NCI-H187 (cell line): Measurements from ENCODE around the gene MCM8.

Experiments used
- DNase-seq, 2 experiments: peaks; one replicate each; lab custom pipeline; 2025; lab: John Stamatoyannopoulos, UW

MCM8 gene

GRCh38 chr20:5947276-5947675, 3.2 kb upstream of the MCM8 start:
- DNase-seq, result no peak

GRCh38 chr20:5949943-5950270, 545 bp upstream of the MCM8 start:
- no peak for DNase-seq

- no peak for DNase-seq
Observed at GRCh38 chr20:5967469-5967868, 17.0 kb downstream of the MCM8 start.

GRCh38 chr20:5968462-5968861, 18.0 kb downstream of the MCM8 start:
- no peak for DNase-seq

- DNase-seq, result no peak
Observed at GRCh38 chr20:5969348-5969935, 19.0 kb downstream of the MCM8 start.

- DNase-seq, result no peak
Observed at GRCh38 chr20:5969940-5970339, 19.5 kb downstream of the MCM8 start.

- no peak for DNase-seq
Observed at GRCh38 chr20:5970381-5970780, 19.9 kb downstream of the MCM8 start.

- DNase-seq, result no peak
Observed at GRCh38 chr20:5971203-5971602, 20.8 kb downstream of the MCM8 start.

GRCh38 chr20:5973172-5973571, 22.7 kb downstream of the MCM8 start:
- DNase-seq, result no peak

- no peak for DNase-seq
Observed at GRCh38 chr20:5973971-5974370, 23.5 kb downstream of the MCM8 start.

GRCh38 chr20:5974531-5974930, 24.1 kb downstream of the MCM8 start:
- DNase-seq, result no peak

- no peak for DNase-seq
Observed at GRCh38 chr20:5975778-5976177, 25.3 kb downstream of the MCM8 start.

- DNase-seq, result no peak
Observed at GRCh38 chr20:5977223-5977622, 26.8 kb downstream of the MCM8 start.

- no peak for DNase-seq
Observed at GRCh38 chr20:5977975-5978374, 27.5 kb downstream of the MCM8 start.

GRCh38 chr20:5979801-5980200, 29.3 kb downstream of the MCM8 start:
- DNase-seq, result no peak

- DNase-seq, result no peak
Observed at GRCh38 chr20:5980720-5981538, 30.5 kb downstream of the MCM8 start.

GRCh38 chr20:5987383-5987782, 36.9 kb downstream of the MCM8 start:
- no peak for DNase-seq

GRCh38 chr20:5989539-5989938, 39.1 kb downstream of the MCM8 start:
- DNase-seq, result no peak

- DNase-seq, result no peak
Observed at GRCh38 chr20:5990946-5991345, 40.5 kb downstream of the MCM8 start.

- no peak for DNase-seq
Observed at GRCh38 chr20:5991623-5992441, 41.4 kb downstream of the MCM8 start.

- DNase-seq, result no peak
Observed at GRCh38 chr20:5996765-5997164, 46.3 kb downstream of the MCM8 start.

GRCh38 chr20:5999783-6000182, 49.3 kb downstream of the MCM8 start:
- DNase-seq, result no peak

GRCh38 chr20:6000871-6001270, 50.4 kb downstream of the MCM8 start:
- DNase-seq, result no peak
